K562 (cell line): ENCODE data around the gene BEST2. TPM values are rescaled to one million over a fixed set of nuclear protein-coding genes. Genes with fewer than 3 reads are reported as not detected.

Experiments
- SMARCA5 ChIP-seq: fragments of 450-650 bp; IDR thresholded peaks from 2 replicates; pipeline ENCODE4 v1.6.1; 2016
- STAT6 ChIP-seq: sonication (generic); formaldehyde crosslinking; IDR thresholded peaks from 2 replicates; pipeline ENCODE4 v1.8.1; 2023; ENCODE audit warnings: mild to moderate bottlenecking, missing genetic modification reagents
- ZBTB5 ChIP-seq: fragments of 450-650 bp; IDR thresholded peaks from 2 replicates; pipeline ENCODE4 v1.6.1; 2017; ENCODE audit warnings: antibody characterized with exemption
- ZC3H8 ChIP-seq: fragments of 450-650 bp; IDR thresholded peaks from 2 replicates; pipeline ENCODE4 v1.6.1; 2017
- ZNF3 ChIP-seq: fragments of 250-450 bp; sonication (Bioruptor Pico); IDR thresholded peaks from 2 replicates; pipeline ENCODE4 v1.5.0; 2021; ENCODE audit warnings: mild to moderate bottlenecking, moderate library complexity
- ZNF644 ChIP-seq: fragments of 200-800 bp; sonication (Bioruptor generic); IDR thresholded peaks from 2 replicates; pipeline ENCODE4 v1.6.1; 2016; ENCODE audit warnings: low read depth, missing genetic modification characterization, missing compliant biosample characterization
- polyA plus RNA-seq, 8 experiments: library from polyadenylated mRNA; depleted of rRNA in 4 of 8; stranded (reverse) in 5 of 8; unstranded in 3 of 8; fragments of >200 nt; fragmentation: Nextera tagmentation in 2 of 8; fragmentation: Illumina TruSeq in 1 of 8; extraction: Ambion mirVana in 2 of 8; extraction: Trizol in 1 of 8; gene quantifications; 2 replicates each; pipeline versions ENCODE4 v1.2.1 to v1.2.3, GENCODE V29; 2011 to 2014; ENCODE audit warnings: inconsistent platforms in 1 of 8, missing spikeins in 1 of 8
- total RNA-seq, 7 experiments: library from RNA; depleted of rRNA in 6 of 7; stranded (reverse); fragments of >200 nt in 6 of 7; fragmentation: Illumina TruSeq in 2 of 7; extraction: Trizol in 2 of 7; gene quantifications; 2 replicates each; pipeline versions ENCODE4 v1.2.1 to v1.2.3, GENCODE V29; 2011 to 2021; ENCODE audit warnings: low replicate concordance in 1 of 7

The BEST2 gene
- total and polyA plus RNA-seq, 9 of the 15 experiments (the other 6 are each of a cell fraction or from before 2014, with no cell fraction given), result not detected

GRCh38 chr19:12790628-12791344, 39.2 kb downstream of the BEST2 start (continued):
- TF ChIP-seq ZBTB5, result no peak
- TF ChIP-seq SMARCA5, result 0 out of 2 replicates have a peak, but pooled peaks have one; percentile 28
- TF ChIP-seq STAT6 (CRISPR knock-in tag), result 0 out of 2 replicates have a peak, but pooled peaks have one; percentile 49
- TF ChIP-seq ZNF644, result no peak
- TF ChIP-seq ZNF3 (CRISPR knock-in tag), result no peak
- no peak for TF ChIP-seq ZC3H8
